Adrenal gland (tissue), 12 donors: ENCODE measurements around the gene INPP5A. TPM values are rescaled to one million over a fixed set of nuclear protein-coding genes. Genes with fewer than 3 reads are reported as not detected.

Experiments used
- DNase-seq, 7 donors: peaks; one replicate each; pipeline ENCODE4 v3.0.0-alpha.2; 2019 to 2020
- H3K27ac ChIP-seq, 5 donors: fragments of 200-600 bp; sonication (generic) in 4 of 5; 1 replicate in 3 of 5; 2 replicates in 2 of 5; pipeline versions ENCODE4 v1.5.1 to v1.8.0; 2016 to 2020; ENCODE audit warnings: mild to moderate bottlenecking in 1 of 5
- H3K27me3 ChIP-seq: fragments of 200-600 bp; 2 replicates; pipeline ENCODE4 v1.8.0; 2021
- H3K36me3 ChIP-seq, 2 donors: fragments of 200-600 bp; replicated peaks in 1 of 2; 1 replicate in 1 of 2; 2 replicates in 1 of 2; pipeline versions ENCODE4 v1.5.1 to v1.8.0; 2018 to 2022
- H3K4me1 ChIP-seq, 2 donors: fragments of 200-600 bp; replicated peaks in 1 of 2; 1 replicate in 1 of 2; 2 replicates in 1 of 2; pipeline versions ENCODE4 v1.5.1 to v1.8.0; 2018 to 2021
- H3K4me3 ChIP-seq, 4 donors: fragments of 200-600 bp; sonication (generic) in 3 of 4; one replicate each; pipeline ENCODE4 v1.5.1; 2016 to 2018
- H3K9me3 ChIP-seq, 3 donors: fragments of 200-600 bp; sonication (generic) in 1 of 3; replicated peaks in 1 of 3; 1 replicate in 2 of 3; 2 replicates in 1 of 3; pipeline versions ENCODE4 v1.5.1 to v1.8.0; 2016 to 2021
- CTCF ChIP-seq, 6 experiments: fragments of 450-650 bp in 4 of 6; fragments of 200-600 bp in 2 of 6; sonication (generic) in 1 of 6; IDR thresholded peaks; 1 replicate in 5 of 6; 2 replicates in 1 of 6; pipeline versions ENCODE4 v1.5.1 to v1.8.0; 2016 to 2021; ENCODE audit warnings: antibody characterized with exemption in 6 of 6, mild to moderate bottlenecking in 2 of 6, moderate library complexity in 1 of 6
- POLR2A ChIP-seq, 2 donors: fragments of 450-650 bp; IDR thresholded peaks; one replicate each; pipeline ENCODE4 v1.6.1; 2017; ENCODE audit warnings: antibody characterized with exemption in 2 of 2, mild to moderate bottlenecking in 2 of 2, moderate library complexity in 1 of 2
- WGBS, 4 donors: extraction: QIAGEN DNeasy Blood & Tissue Kit in 2 of 4; methylation state at CpG; one replicate each; pipeline versions ENCODE4 v1.1.5 to v1.1.7; 2013 to 2017; 5-methylcytosine and 5-hydroxymethylcytosine counted together
- intact Hi-C, 2 donors: fragments of 100-400 bp; cut with DNase I; formaldehyde crosslinking; loops; one replicate each; pipeline versions ENCODE4 v1.14.1 to v1.15.0; 2022 to 2023
- polyA plus RNA-seq, 3 donors: library from polyadenylated mRNA; stranded (reverse); fragments of 200-250 nt in 2 of 3; fragments of 350-450 nt in 1 of 3; fragmentation: Illumina TruSeq in 1 of 3; extraction: RNeasy Lipid Tissue Mini Kit (QIAGEN cat#74804) in 1 of 3; gene quantifications; one replicate each; pipeline ENCODE4 v1.2.3, GENCODE V29; 2013 to 2014
- total RNA-seq, 9 donors: library from RNA; depleted of rRNA in 4 of 9; stranded (reverse); fragments of >200 nt in 4 of 9; fragments of 120-200 nt in 1 of 9; fragmentation: NEBNext Ultra II Directional in 1 of 9; extraction: Animal tissue kit (Norgen Biotek cat#: 25700) in 1 of 9; gene quantifications; one replicate each; pipeline versions ENCODE4 v1.1.0 to v1.2.4, GENCODE V29; 2013 to 2023
- donor health status: healthy with polysubstance abuse.
- donor health status: Bipolar disorder and iron deficiency.
- donor health status: DM: yes; HTN: yes; CAD: no.
- donor health status: DM: no; HTN: no; CAD: no.
- donor health status: DM: no; HTN: no; CAD: no.
- donor health status: DM: yes; HTN: yes; CAD: no.

The INPP5A gene
- total and polyA plus RNA-seq, 12 donors: 13.5 to 62.9 (median 37.5) TPM

GRCh38 chr10:132728321-132728720, 190.7 kb downstream of the INPP5A start:
- H3K27ac ChIP-seq: no peak overlapping the region
- no peaks in the 10 kb centered on the region for H3K4me1 ChIP-seq
- no peak for DNase-seq
- intact Hi-C loops: no loop called here
- no peak overlapping the region for H3K4me3 ChIP-seq
- H3K27me3 ChIP-seq: no peaks in the 10 kb centered on the region
- H3K9me3 ChIP-seq: no peaks in the 10 kb centered on the region
- WGBS, 4 donors: 90 to 96% (median 92%) methylated on average over 2 to 19 of the region's 19 CpGs
- TF ChIP-seq POLR2A (IDR thresholded peaks at IDR 0.05) (no peak), CTCF (IDR thresholded peaks at IDR 0.05) (no peak)
- H3K36me3 ChIP-seq: peaks cover 0 to 14% of the 10 kb centered on the region in 2 donors

DNA sequence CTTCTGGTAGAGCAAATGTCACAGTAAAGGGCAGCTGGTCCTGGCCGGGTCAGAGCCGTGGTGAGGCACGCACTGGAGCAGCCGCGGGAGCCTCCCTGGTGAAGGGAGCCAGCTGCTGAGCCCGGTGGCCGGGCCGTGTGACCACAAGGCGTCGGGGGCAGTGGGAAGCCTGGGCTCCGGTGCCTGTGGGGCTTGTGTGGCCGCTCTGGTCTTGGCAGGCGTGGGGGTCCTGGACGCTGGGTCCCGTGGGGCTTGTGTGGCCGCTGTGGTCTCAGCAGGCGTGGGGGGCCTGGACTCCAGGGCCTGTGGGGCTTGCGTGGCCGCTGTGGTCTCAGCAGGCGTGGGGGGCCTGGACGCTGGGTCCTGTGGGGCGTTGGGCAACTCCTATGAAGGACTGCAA, 191.2 kb downstream of the INPP5A start:
- no peak overlapping the region for H3K4me3 ChIP-seq
- no peak overlapping the region for H3K27ac ChIP-seq
- intact Hi-C loops: no loop called here
- no peak for DNase-seq
- no peaks in the 10 kb centered on the region for H3K27me3 ChIP-seq
- H3K9me3 ChIP-seq: no peaks in the 10 kb centered on the region
- no peak for TF ChIP-seq POLR2A (IDR thresholded peaks at IDR 0.05)
- TF ChIP-seq CTCF (IDR thresholded peaks at IDR 0.05): no peak
- 90 to 96% (median 94%) methylated on average over 9 to 22 of the region's 22 CpGs for WGBS, 4 donors
- peaks cover 0 to 14% of the 10 kb centered on the region in 2 donors for H3K36me3 ChIP-seq
- H3K4me1 ChIP-seq: no peaks in the 10 kb centered on the region

GRCh38 chr10:132729810-132730572, 192.4 kb downstream of the INPP5A start:
- no peak for TF ChIP-seq CTCF (IDR thresholded peaks at IDR 0.05)
- no peak for TF ChIP-seq POLR2A (IDR thresholded peaks at IDR 0.05)
- Histone ChIP-seq H3K4me1 (no peaks in the 10 kb centered on the region), H3K27me3 (no peaks in the 10 kb centered on the region), H3K4me3 (no peak overlapping the region), H3K36me3 (peaks cover 0 to 14% of the 10 kb centered on the region in 2 donors), H3K27ac (no peak overlapping the region), H3K9me3 (no peaks in the 10 kb centered on the region)
- WGBS, 4 donors: 84 to 94% (median 88%) methylated on average over 22 to 29 of the region's 29 CpGs
- intact Hi-C loops: no loop called here
- no peak for DNase-seq

DNA sequence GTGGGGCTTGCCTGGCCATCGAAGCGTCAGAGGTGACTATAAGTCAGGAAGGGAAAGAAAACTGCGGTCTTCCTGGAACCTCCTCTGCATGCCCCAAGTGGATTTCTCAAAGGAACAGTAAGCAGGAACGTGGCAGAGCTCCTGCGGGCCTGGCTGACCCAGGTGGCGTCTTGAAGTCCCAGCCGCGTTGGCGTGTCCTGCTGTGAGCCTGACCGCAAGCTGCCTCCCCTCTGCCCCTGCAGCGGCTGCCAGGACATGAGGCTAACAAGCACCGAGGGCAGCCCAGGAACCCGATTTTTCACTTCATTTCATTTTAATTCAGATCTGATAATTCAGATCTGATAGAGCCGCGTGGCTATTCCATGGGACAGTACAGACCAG, 193.0 kb downstream of the INPP5A start:
- intact Hi-C loops: no loop called here
- 85 to 92% (median 89%) methylated on average over 13 to 15 of the region's 15 CpGs for WGBS, 4 donors
- H3K36me3 ChIP-seq: peaks cover 0 to 14% of the 10 kb centered on the region in 2 donors

More for the DNA sequence above, 193.0 kb downstream of the INPP5A start:
- no peak overlapping the region for H3K4me3 ChIP-seq
- no peaks in the 10 kb centered on the region for H3K9me3 ChIP-seq
- no peaks in the 10 kb centered on the region for H3K27me3 ChIP-seq
- DNase-seq: no peak
- no peak for TF ChIP-seq POLR2A (IDR thresholded peaks at IDR 0.05)
- TF ChIP-seq CTCF (IDR thresholded peaks at IDR 0.05): no peak
- no peak overlapping the region for H3K27ac ChIP-seq
- no peaks in the 10 kb centered on the region for H3K4me1 ChIP-seq
